ENCODE measurements around the gene CRABP2.

Gene CRABP2

GRCh38 chr1:156693848-156694689, 11.3 kb downstream of the CRABP2 start:
- H3K27ac Mint-ChIP-seq: peak overlapping the region; percentile 91
- H3K9me3 Mint-ChIP-seq: no peaks in the 10 kb centered on the region
- H3K4me1 Mint-ChIP-seq: peaks cover 87% of the 10 kb centered on the region
- peak overlapping the region; percentile 73 for H3K4me3 Mint-ChIP-seq
- DNase-seq: peak; percentile 41
- no peak for TF ChIP-seq CTCF (IDR thresholded peaks at IDR 0.05)
- peaks cover 4% of the 10 kb centered on the region for H3K27me3 Mint-ChIP-seq (ENCODE audit: low read depth, poor library complexity)
- H3K36me3 Mint-ChIP-seq (ENCODE audit: low read depth): peaks cover 23% of the 10 kb centered on the region

GRCh38 chr1:156692925-156693847, 12.2 kb downstream of the CRABP2 start:
- H3K27ac Mint-ChIP-seq: peak overlapping the region; percentile 91
- peaks cover 14% of the 10 kb centered on the region for H3K36me3 Mint-ChIP-seq (ENCODE audit: low read depth)
- peaks cover 85% of the 10 kb centered on the region for H3K4me1 Mint-ChIP-seq
- TF ChIP-seq CTCF (IDR thresholded peaks at IDR 0.05): no peak
- peak overlapping the region; percentile 73 for H3K4me3 Mint-ChIP-seq
- H3K9me3 Mint-ChIP-seq: no peaks in the 10 kb centered on the region
- DNase-seq: peak; percentile 77
- H3K27me3 Mint-ChIP-seq (ENCODE audit: low read depth, poor library complexity): peaks cover 4% of the 10 kb centered on the region

- peak; percentile 54 for DNase-seq
- TF ChIP-seq CTCF (IDR thresholded peaks at IDR 0.05): no peak
- H3K4me1 Mint-ChIP-seq: peaks cover 78% of the 10 kb centered on the region
- H3K27me3 Mint-ChIP-seq (ENCODE audit: low read depth, poor library complexity): peaks cover 4% of the 10 kb centered on the region
- H3K36me3 Mint-ChIP-seq (ENCODE audit: low read depth): peaks cover 7% of the 10 kb centered on the region
- peak overlapping the region; percentile 73 for H3K4me3 Mint-ChIP-seq
- peak overlapping the region; percentile 91 for H3K27ac Mint-ChIP-seq
- no peaks in the 10 kb centered on the region for H3K9me3 Mint-ChIP-seq
Observed at GRCh38 chr1:156692441-156692924, 12.9 kb downstream of the CRABP2 start.

- H3K4me1 Mint-ChIP-seq: peaks cover 72% of the 10 kb centered on the region
- H3K27me3 Mint-ChIP-seq (ENCODE audit: low read depth, poor library complexity): peaks cover 4% of the 10 kb centered on the region
- peaks cover 4% of the 10 kb centered on the region for H3K36me3 Mint-ChIP-seq (ENCODE audit: low read depth)
- peak overlapping the region; percentile 73 for H3K4me3 Mint-ChIP-seq
- TF ChIP-seq CTCF (IDR thresholded peaks at IDR 0.05): no peak
- peak overlapping the region; percentile 91 for H3K27ac Mint-ChIP-seq
- DNase-seq: peak; percentile 60
- H3K9me3 Mint-ChIP-seq: no peaks in the 10 kb centered on the region
Observed at GRCh38 chr1:156691665-156692440, 13.5 kb downstream of the CRABP2 start.

GRCh38 chr1:156691191-156691590, 14.2 kb downstream of the CRABP2 start:
- Mint-ChIP-seq H3K4me3 (peak overlapping the region; percentile 73), H3K36me3 (ENCODE audit: low read depth) (no peaks in the 10 kb centered on the region), H3K4me1 (peaks cover 65% of the 10 kb centered on the region), H3K27ac (peak overlapping the region; percentile 91), H3K9me3 (no peaks in the 10 kb centered on the region), H3K27me3 (ENCODE audit: low read depth, poor library complexity) (no peaks in the 10 kb centered on the region)
- no peak for TF ChIP-seq CTCF (IDR thresholded peaks at IDR 0.05)
- no peak for DNase-seq
